HCT116 (cell line): ENCODE results near the gene TRPT1. TPM values are rescaled to one million over a fixed set of nuclear protein-coding genes. Genes with fewer than 3 reads are reported as not detected.
A peak's percentile ranks its signal among the peaks of the same experiment; 100 is the strongest.

Source experiments
- ATAC-seq: fragments of 200-7000 bp; cut with Tn5 transposase; 2 replicates; pipeline ENCODE4 v1.9.1; 2020; ENCODE audit warnings: mild to moderate bottlenecking, moderate library complexity
- BruUV-seq: library from RNA; stranded (reverse); fragments of 400-500 nt; replicated peaks from 2 replicates; lab custom pipeline; 2021; lab: Mats Ljungman, UMichigan
- CTCF ChIA-PET: fragments of 300-600 bp; sonication (Branson Sonifier 250); formaldehyde crosslinking; loops from one replicate; lab custom pipeline; 2021; ENCODE audit warnings: antibody characterized with exemption; lab: Charles Lee
- POLR2A ChIA-PET: fragments of 300-600, 350-600 bp; sonication (Branson Sonifier 250); formaldehyde crosslinking; loops from one replicate; lab custom pipeline; 2021; ENCODE audit warnings: antibody characterized with exemption; lab: Charles Lee
- RAD21 ChIA-PET, 2 experiments: fragments of 300-600 bp; sonication (Branson Sonifier 250); formaldehyde crosslinking; loops; one replicate each; lab custom pipeline; 2023; ENCODE audit warnings: low total read pairs in 2 of 2; ENCODE audit not compliant: uncharacterized antibody in 2 of 2, unreplicated experiment in 2 of 2, low non-redundant PET in 1 of 2; lab: Charles Lee
- DNase-seq: peaks from one replicate; pipeline ENCODE4 v3.0.0-alpha.2; 2010; ENCODE audit warnings: low read depth, low spot score
- H2AFZ ChIP-seq: fragments of 200-600 bp; shearing (Covaris generic), sonication (generic); 2 replicates; pipeline ENCODE4 v1.6.1; 2017; ENCODE audit warnings: low read depth, mixed run types, mixed read lengths, antibody characterized with exemption, low read length; ENCODE audit not compliant: poor library complexity, severe bottlenecking
- H3K27ac ChIP-seq: 2 replicates; pipeline ENCODE4 v1.5.1; 2012; ENCODE audit warnings: low read depth, low read length
- H3K27me3 ChIP-seq: fragments of 200-600 bp; sonication (generic); 2 replicates; pipeline ENCODE4 v1.6.1; 2016; ENCODE audit warnings: mixed run types, low read length, mixed read lengths; ENCODE audit not compliant: insufficient read depth
- H3K36me3 ChIP-seq, 2 experiments: fragments of 200-500 bp in 1 of 2; fragments of 200-600 bp in 1 of 2; sonication (Bioruptor generic) in 1 of 2; sonication (generic) in 1 of 2; 2 replicates each; pipeline versions ENCODE4 v1.5.1 to v1.6.1; 2014 to 2016; ENCODE audit warnings: low read length in 2 of 2, inconsistent platforms in 1 of 2, mixed read lengths in 1 of 2, mixed run types in 1 of 2; ENCODE audit not compliant: insufficient read depth in 2 of 2, control insufficient read depth in 1 of 2
- H3K4me1 ChIP-seq, 2 experiments: fragments of 200-600 bp in 1 of 2; sonication (generic) in 1 of 2; 2 replicates each; pipeline versions ENCODE4 v1.5.1 to v1.6.1; 2012 to 2017; ENCODE audit warnings: low read length in 2 of 2, inconsistent platforms in 1 of 2, mild to moderate bottlenecking in 1 of 2, mixed read lengths in 1 of 2, mixed run types in 1 of 2, moderate library complexity in 1 of 2; ENCODE audit not compliant: insufficient read depth in 2 of 2, control insufficient read depth in 1 of 2
- H3K4me2 ChIP-seq: fragments of 200-600 bp; sonication (generic); 2 replicates; pipeline ENCODE4 v1.6.1; 2017; ENCODE audit warnings: mixed run types, low read length, mixed read lengths
- H3K4me3 ChIP-seq, 2 experiments: fragments of 200-600 bp in 1 of 2; sonication (generic) in 1 of 2; replicated peaks in 1 of 2; 2 replicates each; pipeline ENCODE4 v1.5.1; 2011 to 2016; ENCODE audit warnings: low read length in 2 of 2, control low read depth in 1 of 2, low read depth in 1 of 2, mild to moderate bottlenecking in 1 of 2, mixed read lengths in 1 of 2, mixed run types in 1 of 2
- H3K79me2 ChIP-seq: fragments of 200-600 bp; sonication (generic); 2 replicates; pipeline ENCODE4 v1.6.1; 2017; ENCODE audit warnings: mild to moderate bottlenecking, mixed run types, low read length, moderate library complexity, mixed read lengths; ENCODE audit not compliant: insufficient read depth
- H3K9ac ChIP-seq: fragments of 200-600 bp; sonication (generic); 2 replicates; pipeline ENCODE4 v1.6.1; 2016; ENCODE audit warnings: low read length, mixed read lengths
- H3K9me2 ChIP-seq: fragments of 200-600 bp; sonication (generic), shearing (Covaris generic); 2 replicates; pipeline ENCODE4 v1.6.1; 2017; ENCODE audit warnings: mixed run types, mild to moderate bottlenecking, moderate library complexity; ENCODE audit not compliant: insufficient read depth
- H3K9me3 ChIP-seq, 2 experiments: fragments of 200-500 bp in 1 of 2; fragments of 200-600 bp in 1 of 2; sonication (Bioruptor generic) in 1 of 2; sonication (generic) in 1 of 2; 2 replicates each; pipeline ENCODE4 v1.6.1; 2014 to 2017; ENCODE audit warnings: low read length in 2 of 2, mixed read lengths in 2 of 2, inconsistent platforms in 1 of 2, low read depth in 1 of 2, mild to moderate bottlenecking in 1 of 2, mixed run types in 1 of 2, moderate library complexity in 1 of 2; ENCODE audit not compliant: control insufficient read depth in 1 of 2, insufficient read depth in 1 of 2
- H4K20me1 ChIP-seq: fragments of 200-600 bp; sonication (generic), shearing (Covaris generic); 2 replicates; pipeline ENCODE4 v1.6.1; 2017; ENCODE audit warnings: mixed run types, mild to moderate bottlenecking, moderate library complexity; ENCODE audit not compliant: insufficient read depth
- CBX3 ChIP-seq: IDR thresholded peaks from 2 replicates; pipeline ENCODE4 v1.6.1; 2012; ENCODE audit warnings: low read depth
- CEBPB ChIP-seq: IDR thresholded peaks from 2 replicates; pipeline ENCODE4 v1.6.1; 2012; ENCODE audit warnings: low read depth
- EZH2 ChIP-seq: fragments of 200-600 bp; sonication (generic); IDR thresholded peaks from 2 replicates; pipeline ENCODE4 v1.6.1; 2017; ENCODE audit warnings: antibody characterized with exemption, mixed run types
- EZH2phosphoT487 ChIP-seq: fragments of 200-600 bp; IDR thresholded peaks from 2 replicates; pipeline ENCODE4 v1.6.1; 2018; ENCODE audit warnings: antibody characterized with exemption, borderline replicate concordance
- JUND ChIP-seq: IDR thresholded peaks from 2 replicates; pipeline ENCODE4 v1.6.1; 2012
- POLR2AphosphoS5 ChIP-seq: IDR thresholded peaks from 2 replicates; pipeline ENCODE4 v1.6.1; 2011; ENCODE audit warnings: mild to moderate bottlenecking, low read depth, low read length, moderate library complexity
- SIN3A ChIP-seq: IDR thresholded peaks from 2 replicates; pipeline ENCODE4 v1.6.1; 2012; ENCODE audit warnings: low read depth
- SRF ChIP-seq: IDR thresholded peaks from 2 replicates; pipeline ENCODE4 v1.6.1; 2012; ENCODE audit warnings: low read depth
- TCF7L2 ChIP-seq: IDR thresholded peaks from 2 replicates; pipeline ENCODE4 v1.7.0; 2011; ENCODE audit warnings: borderline replicate concordance, inconsistent platforms; ENCODE audit not compliant: insufficient read depth, insufficient read length; ENCODE audit errors: extremely low read depth
- YY1 ChIP-seq: IDR thresholded peaks from 2 replicates; pipeline ENCODE4 v1.6.1; 2011; ENCODE audit warnings: low read length, low read depth, moderate library complexity, mild to moderate bottlenecking; ENCODE audit not compliant: insufficient replicate concordance; ENCODE audit errors: extremely low read depth
- intact Hi-C: fragments of 100-400 bp; cut with micrococcal nuclease; formaldehyde crosslinking; loops from 2 replicates; pipeline ENCODE4 v1.10.0; 2022
- total RNA-seq: library from RNA; stranded (reverse); gene quantifications from one replicate; pipeline ENCODE4 v1.2.1, GENCODE V29; 2021; ENCODE audit not compliant: unreplicated experiment
- TF ChIP-seq, protein P1 (sequence below): IDR thresholded peaks from 2 replicates; pipeline ENCODE4 v1.6.1; 2012
- TF ChIP-seq, protein P2 (sequence below), 3 experiments: fragments of 200-600 bp in 1 of 3; sonication (generic) in 1 of 3; IDR thresholded peaks in 2 of 3; conservative IDR thresholded peaks in 1 of 3; 2 replicates each; pipeline ENCODE4 v1.5.1; 2012 to 2017; ENCODE audit warnings: low read depth in 2 of 3, low read length in 2 of 3, antibody characterized with exemption in 1 of 3, borderline replicate concordance in 1 of 3, control low read depth in 1 of 3, mild to moderate bottlenecking in 1 of 3, mixed read lengths in 1 of 3, mixed run types in 1 of 3, moderate library complexity in 1 of 3; ENCODE audit not compliant: insufficient read depth in 1 of 3

TRPT1 gene
- total RNA-seq, 1 experiment from 2014 or later: 43.2 TPM

DNA sequence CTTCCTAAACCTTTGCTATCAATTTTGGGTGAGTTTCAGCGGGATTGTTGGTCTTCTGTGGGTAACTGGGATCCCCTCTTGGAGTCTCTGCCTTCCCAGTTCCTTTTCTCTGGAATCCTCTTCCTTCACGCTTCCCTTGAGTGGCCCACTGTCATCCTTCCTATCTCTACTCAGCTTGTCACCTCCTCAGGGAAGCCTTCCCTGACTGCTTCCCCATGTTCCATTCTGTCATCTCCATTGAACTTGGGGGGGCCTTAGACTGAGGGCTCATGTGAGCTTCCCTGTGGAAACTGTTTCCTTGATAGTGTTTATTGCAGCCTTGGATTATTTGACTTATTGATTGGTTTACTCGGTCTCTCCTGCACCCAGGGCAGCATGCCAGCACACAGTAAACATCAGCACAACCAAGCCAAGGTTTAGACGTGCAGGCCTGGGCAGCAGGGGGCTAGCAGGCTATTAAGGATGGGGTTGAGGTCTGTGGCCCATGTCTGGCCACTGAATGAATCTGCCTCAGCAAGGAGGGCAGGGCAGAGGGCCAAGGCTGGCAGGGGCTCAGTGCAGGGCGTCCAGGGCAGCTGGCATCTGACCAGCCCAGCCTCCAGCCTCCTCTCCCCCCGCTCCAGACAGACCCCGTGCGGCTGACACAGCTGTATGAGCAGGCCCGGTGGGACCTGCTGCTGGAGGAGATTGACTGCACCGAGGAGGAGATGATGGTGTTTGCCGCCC is 7.2 kb downstream of the TRPT1 start:
- Histone ChIP-seq H2AFZ (no peak overlapping the region), H3K4me3 (no peak overlapping the region), H3K4me2 (no peak overlapping the region), H3K27ac (no peak overlapping the region), H3K79me2 (no peaks in the 10 kb centered on the region), H3K9me2 (no peaks in the 10 kb centered on the region), H3K27me3 (no peaks in the 10 kb centered on the region), H3K9ac (no peak overlapping the region), H4K20me1 (no peaks in the 10 kb centered on the region), H3K4me1 (no peaks in the 10 kb centered on the region), H3K36me3 (peaks cover 0 to 6% of the 10 kb centered on the region in 2 experiments; a peak in 1 of 4 replicates), H3K9me3 (no peaks in the 10 kb centered on the region)
- RAD21 ChIA-PET: no interaction called here
- BruUV-seq: no TSS peak
- no peak for DNase-seq
- intact Hi-C loops: no loop called here
- no peak for ATAC-seq
- TF ChIP-seq SIN3A (no peak), CEBPB (no peak), TCF7L2 (no peak), JUND (no peak), EZH2 (no peak), YY1 (no peak)
- POLR2A ChIA-PET: no interaction called here
- CTCF ChIA-PET: no interaction called here

DNA sequence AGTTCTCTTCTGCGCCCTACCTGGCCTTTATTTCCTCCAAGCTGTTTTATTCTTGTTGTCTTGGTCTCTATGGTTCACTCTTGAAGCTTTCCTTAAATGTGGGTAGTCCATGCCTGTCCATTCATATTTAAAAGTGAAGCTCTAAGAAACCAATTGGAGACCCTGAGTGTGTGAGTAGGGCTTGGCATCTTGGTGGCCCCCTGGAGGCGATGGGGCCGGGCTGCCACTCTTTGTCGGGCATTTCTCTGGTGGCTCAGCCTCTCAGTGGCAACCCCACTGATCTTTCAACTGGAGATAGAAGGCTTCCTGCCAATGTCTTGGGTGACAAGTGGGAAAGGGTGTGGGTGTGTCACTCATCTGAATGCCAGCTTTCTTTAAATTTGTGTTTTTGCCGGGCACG is 9.1 kb downstream of the TRPT1 start:
- intact Hi-C loops: no loop called here
- TF ChIP-seq POLR2AphosphoS5: no peak
- no peak for TF ChIP-seq CBX3
- TF ChIP-seq SRF: no peak
- no peak for TF ChIP-seq EZH2phosphoT487
- TF ChIP-seq EZH2: no peak
- no peak for TF ChIP-seq JUND
- TF ChIP-seq, protein P1, sequence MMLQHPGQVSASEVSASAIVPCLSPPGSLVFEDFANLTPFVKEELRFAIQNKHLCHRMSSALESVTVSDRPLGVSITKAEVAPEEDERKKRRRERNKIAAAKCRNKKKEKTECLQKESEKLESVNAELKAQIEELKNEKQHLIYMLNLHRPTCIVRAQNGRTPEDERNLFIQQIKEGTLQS: no peak
- TF ChIP-seq, protein P2, sequence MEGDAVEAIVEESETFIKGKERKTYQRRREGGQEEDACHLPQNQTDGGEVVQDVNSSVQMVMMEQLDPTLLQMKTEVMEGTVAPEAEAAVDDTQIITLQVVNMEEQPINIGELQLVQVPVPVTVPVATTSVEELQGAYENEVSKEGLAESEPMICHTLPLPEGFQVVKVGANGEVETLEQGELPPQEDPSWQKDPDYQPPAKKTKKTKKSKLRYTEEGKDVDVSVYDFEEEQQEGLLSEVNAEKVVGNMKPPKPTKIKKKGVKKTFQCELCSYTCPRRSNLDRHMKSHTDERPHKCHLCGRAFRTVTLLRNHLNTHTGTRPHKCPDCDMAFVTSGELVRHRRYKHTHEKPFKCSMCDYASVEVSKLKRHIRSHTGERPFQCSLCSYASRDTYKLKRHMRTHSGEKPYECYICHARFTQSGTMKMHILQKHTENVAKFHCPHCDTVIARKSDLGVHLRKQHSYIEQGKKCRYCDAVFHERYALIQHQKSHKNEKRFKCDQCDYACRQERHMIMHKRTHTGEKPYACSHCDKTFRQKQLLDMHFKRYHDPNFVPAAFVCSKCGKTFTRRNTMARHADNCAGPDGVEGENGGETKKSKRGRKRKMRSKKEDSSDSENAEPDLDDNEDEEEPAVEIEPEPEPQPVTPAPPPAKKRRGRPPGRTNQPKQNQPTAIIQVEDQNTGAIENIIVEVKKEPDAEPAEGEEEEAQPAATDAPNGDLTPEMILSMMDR (IDR thresholded peaks at IDR 0.05 in 2 of 3, conservative IDR thresholded peaks at IDR 0.05 in 1 of 3; ENCODE audit: borderline replicate concordance in 1 of 3, insufficient read depth in 1 of 3, low read depth in 2 of 3, low read length in 2 of 3): peak in 1 of 3 experiments; percentile 16; a peak in 1 of 6 replicates
- Histone ChIP-seq H3K4me2 (no peak overlapping the region), H3K4me3 (no peak overlapping the region), H3K79me2 (no peaks in the 10 kb centered on the region), H3K27me3 (no peaks in the 10 kb centered on the region), H3K36me3 (0 out of 4 replicates have a peak, but pooled peaks cover 0 to 2% of the 10 kb centered on the region in 2 experiments), H4K20me1 (no peaks in the 10 kb centered on the region), H2AFZ (no peak overlapping the region), H3K4me1 (no peaks in the 10 kb centered on the region), H3K9ac (no peak overlapping the region), H3K9me3 (no peaks in the 10 kb centered on the region), H3K9me2 (no peaks in the 10 kb centered on the region), H3K27ac (no peak overlapping the region)
- BruUV-seq: no TSS peak
- POLR2A ChIA-PET: no interaction called here
- ATAC-seq (peak; percentile 51; the same call in 1 of the 2 replicates), DNase-seq (no peak)
- RAD21 ChIA-PET: interaction anchor here in 1 of 2 experiments (0.7 kb wide), 1 partner anchor 87 kb away, joined by 3 read pairs; no protein-coding TSS in a partner anchor
- CTCF ChIA-PET: interaction anchor here (0.7 to 1.7 kb wide), 2 partner anchors 12 to 15 kb away, joined by 3 to 7 read pairs; no protein-coding TSS in a partner anchor
